HG02623 (cell line): Measurements from ENCODE around the gene TECRL.

Experiments
- ATAC-seq: cut with Tn5 transposase; IDR thresholded peaks from one replicate; pipeline ENCODE4 v1.9.1; 2021; ENCODE audit warnings: moderate library complexity; ENCODE audit not compliant: unreplicated experiment

Gene TECRL, protein sequence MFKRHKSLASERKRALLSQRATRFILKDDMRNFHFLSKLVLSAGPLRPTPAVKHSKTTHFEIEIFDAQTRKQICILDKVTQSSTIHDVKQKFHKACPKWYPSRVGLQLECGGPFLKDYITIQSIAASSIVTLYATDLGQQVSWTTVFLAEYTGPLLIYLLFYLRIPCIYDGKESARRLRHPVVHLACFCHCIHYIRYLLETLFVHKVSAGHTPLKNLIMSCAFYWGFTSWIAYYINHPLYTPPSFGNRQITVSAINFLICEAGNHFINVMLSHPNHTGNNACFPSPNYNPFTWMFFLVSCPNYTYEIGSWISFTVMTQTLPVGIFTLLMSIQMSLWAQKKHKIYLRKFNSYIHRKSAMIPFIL

DNA sequence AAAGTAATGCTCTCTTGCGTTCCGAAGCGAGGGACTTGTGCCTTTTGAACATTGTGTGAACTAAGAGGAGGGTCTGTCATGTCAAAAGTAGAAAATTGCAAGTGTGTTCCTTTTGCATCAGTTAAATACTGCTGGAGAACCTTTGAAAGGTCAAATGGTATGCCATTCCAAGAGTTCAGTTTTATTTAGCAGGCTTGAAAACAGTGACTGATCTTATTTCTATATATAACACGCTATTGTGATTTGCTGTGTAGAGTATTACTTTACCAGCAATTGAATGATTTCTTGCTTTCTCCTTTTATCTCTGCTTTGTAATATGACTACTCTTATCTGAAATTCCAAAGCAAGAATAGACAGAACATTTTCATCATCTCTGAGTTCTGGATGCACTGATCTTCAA, at the start of gene TECRL:
TECRL (minus strand) TSS at position 151 of the 400 bp plus-strand sequence; CDS start at position 52, 99 bp downstream.
- no peak for ATAC-seq

DNA sequence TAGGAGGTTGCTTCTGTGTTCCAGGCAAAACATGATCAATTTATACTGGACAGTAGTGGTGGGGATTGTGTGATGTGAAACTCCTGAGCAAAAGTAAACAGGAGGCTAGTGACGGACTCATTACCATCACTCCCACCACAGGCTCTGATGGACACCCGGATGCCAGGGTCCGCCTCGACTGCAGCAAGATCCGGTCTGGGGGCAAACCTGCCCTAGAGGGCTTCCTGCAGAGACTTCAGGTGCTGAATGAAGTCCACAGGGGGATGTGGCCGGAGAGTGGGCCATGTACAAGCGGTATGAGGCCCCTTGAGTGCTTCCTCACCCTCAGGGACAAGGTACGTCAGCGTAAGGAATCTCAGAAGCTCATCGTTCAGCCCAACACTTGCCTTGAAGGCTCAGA, 23.4 kb upstream of the TECRL start:
- no peak for ATAC-seq

DNA sequence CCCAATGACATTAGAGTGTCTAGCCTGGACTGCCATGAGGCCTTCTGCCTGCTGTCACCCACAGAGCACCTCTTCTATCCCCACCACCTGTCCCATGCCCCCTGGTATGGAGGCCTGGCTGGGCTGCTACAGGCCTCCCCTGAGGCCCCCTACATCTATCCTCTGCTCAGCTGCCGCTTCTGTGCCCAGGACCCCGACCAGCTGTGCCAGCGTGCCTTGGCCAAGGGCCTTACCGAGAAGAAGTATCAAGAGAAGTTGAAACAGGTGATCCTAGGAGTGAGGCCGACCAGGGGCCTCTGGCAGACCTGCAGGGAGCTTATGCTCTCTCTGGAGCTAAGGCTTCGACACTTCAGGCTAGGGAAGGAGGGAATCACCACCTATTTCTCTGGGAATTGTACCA, 21.7 kb upstream of the TECRL start:
- ATAC-seq, result no peak

DNA sequence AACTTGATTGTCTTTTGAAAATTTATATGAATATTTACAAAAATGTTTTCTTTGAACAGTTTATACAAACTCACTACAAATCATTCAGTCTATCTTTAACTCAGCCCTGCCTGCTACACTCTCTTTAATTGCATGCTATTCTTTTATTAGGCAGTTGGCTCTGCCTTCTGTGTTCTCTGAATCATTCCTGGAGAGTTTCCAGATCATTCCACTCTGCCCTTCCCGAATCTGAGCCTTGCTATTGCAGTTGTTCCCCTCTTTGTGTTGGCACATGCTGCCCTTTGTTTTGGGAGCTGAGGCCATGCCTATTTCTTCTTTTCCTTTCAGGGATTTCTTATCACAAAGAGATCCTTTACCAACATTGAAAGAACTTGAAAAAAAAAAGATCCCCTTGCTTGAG, 8.7 kb upstream of the TECRL start:
- no peak for ATAC-seq

DNA sequence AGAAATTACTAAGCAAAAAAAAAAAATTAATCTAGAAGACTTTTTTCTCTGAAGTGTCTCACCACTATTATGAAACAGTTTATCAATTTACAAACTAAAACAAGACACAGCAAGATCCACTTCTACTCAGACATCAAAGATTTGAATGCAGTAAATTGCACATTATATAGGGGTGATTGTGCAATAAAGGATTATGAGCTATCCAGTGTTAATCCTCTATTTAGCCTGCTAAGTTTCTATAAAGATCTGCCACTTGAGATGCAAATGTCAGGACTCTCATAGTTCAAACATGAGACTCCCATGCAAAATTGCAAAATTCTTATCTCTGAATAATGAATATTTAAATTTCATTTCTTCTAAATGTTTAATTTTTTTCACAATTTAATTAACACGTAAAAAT, 2.2 kb downstream of the TECRL start:
- no peak for ATAC-seq

DNA sequence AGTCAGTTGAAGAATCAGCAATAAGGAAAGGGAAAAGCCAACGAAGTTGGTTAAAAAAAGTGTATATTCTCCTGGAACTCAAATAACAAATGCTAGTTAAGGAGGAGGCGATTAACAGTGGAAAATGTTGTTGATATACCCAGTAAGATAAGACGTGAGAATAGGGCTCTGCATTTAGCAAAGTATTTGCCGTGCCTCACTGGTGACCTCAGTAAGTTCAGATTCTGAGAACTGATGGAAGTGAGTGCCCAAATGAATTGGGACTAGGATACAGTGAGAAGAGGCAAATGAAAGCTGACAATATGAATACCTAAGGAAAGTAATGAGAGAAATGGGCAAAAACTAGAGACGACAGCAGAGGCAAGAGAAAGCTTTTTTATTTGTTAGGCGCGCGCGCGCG, 3.5 kb downstream of the TECRL start:
- ATAC-seq, result no peak

DNA sequence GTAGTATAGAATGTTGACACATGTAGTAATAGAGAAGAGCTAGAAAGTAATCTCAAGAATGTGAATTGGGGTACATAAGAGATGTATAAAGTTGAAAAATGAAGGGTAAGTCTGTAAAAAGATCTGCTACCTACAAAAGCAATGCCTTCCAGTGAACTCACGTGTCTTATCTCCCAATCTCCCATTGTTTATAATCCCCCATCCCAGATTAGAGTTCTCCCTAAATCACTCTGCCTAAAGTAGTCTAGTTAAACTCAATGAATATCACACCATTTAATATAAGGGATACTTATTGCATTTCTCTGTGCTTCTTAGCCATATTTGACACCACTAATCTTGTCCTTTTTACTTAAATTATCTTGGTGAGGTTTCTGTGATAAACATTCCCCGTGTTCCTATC, 6.6 kb downstream of the TECRL start:
- ATAC-seq, result no peak

DNA sequence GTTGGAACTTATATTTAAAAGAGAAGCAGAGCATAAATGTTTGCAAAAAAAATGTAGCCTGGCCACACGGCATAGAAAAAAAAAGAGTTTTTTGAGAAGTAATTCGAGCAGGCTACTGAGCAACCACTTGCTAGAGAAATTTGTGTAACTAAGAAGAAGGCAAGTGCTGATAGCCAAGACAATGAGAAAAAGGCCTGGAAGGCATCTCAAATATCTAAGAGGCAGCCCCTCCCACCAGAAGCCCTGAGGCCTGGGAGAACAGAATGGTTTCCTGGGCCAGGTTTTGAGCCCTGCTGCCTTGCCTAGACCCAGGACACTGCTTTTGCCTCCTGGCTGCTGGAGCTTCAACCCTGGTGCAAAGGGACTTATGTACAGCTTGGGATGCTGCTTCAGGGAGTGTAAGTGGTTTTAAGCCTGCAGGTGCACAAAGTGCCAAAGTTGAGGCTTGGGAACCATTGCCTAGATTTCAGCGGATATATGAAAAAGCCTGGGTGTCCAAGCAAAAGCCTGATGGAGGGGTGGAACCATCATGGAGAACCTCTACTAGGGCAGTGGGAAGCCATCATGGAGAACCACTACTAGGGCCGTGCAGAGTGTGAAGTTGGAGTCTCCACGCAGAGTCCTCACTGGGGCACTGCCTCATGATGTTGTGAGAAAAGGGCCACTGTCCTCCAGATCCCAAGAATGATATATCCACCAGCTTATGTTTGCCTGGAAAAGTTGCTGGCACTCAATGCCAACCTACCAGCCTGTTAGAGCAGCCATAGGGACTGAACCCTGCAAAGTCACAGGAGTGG, 9.7 kb downstream of the TECRL start:
- ATAC-seq, result no peak

DNA sequence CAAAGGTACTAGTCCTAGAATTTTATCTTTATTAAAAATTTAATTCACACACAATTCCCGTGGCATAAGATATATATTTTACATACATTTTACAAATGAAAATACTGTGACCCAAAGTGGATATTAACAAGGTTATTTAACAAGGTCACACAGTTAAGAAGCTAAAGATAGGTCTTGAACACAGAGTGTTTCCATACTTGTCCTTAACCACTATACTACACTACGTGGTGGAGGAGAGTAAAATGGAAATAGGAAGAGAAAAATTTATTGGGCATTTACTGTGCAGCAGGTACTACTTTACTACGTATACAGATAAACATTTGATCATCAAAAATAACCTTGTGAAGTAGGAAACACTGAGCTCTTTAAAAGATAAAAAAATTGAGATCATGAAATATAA, 14.8 kb downstream of the TECRL start:
- ATAC-seq, result no peak

DNA sequence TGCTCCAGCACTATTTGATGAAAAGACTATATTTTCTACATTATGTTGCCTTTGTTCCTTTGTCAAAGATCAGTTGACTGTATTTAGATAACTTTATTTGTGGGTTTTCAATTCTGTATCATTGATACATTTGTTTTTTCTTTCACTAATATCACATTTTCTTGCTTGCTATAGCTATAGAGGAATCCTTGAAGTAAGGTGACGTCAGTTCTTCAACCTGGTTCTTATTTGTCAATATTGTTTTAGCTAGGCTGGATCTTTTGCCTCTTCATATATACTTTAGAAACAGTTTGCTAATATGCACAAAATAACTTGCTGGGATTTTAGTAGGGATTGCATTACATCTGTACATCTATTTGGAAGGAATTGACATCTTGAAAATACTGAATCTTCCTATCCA, 21.0 kb downstream of the TECRL start:
- no peak for ATAC-seq

DNA sequence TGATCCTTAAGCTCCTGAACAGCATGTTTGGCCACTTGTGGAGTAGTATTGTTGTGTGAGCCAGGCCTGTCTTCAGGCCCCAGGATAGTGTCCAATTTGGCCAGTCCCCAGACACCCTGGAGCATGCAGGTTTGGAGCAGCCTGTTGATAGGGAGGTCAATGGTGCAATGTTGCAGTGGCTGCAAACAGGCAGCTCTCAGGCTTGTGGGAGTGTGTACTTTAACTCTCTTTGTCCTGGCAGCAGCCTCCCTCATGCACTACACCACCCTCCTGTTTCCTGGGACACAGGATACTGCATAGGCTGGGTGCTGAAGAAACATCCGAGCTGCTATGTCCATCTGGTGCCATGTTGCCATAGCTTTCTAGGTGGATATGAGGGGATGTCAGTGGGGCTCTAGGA, 24.0 kb downstream of the TECRL start:
- ATAC-seq, result no peak

DNA sequence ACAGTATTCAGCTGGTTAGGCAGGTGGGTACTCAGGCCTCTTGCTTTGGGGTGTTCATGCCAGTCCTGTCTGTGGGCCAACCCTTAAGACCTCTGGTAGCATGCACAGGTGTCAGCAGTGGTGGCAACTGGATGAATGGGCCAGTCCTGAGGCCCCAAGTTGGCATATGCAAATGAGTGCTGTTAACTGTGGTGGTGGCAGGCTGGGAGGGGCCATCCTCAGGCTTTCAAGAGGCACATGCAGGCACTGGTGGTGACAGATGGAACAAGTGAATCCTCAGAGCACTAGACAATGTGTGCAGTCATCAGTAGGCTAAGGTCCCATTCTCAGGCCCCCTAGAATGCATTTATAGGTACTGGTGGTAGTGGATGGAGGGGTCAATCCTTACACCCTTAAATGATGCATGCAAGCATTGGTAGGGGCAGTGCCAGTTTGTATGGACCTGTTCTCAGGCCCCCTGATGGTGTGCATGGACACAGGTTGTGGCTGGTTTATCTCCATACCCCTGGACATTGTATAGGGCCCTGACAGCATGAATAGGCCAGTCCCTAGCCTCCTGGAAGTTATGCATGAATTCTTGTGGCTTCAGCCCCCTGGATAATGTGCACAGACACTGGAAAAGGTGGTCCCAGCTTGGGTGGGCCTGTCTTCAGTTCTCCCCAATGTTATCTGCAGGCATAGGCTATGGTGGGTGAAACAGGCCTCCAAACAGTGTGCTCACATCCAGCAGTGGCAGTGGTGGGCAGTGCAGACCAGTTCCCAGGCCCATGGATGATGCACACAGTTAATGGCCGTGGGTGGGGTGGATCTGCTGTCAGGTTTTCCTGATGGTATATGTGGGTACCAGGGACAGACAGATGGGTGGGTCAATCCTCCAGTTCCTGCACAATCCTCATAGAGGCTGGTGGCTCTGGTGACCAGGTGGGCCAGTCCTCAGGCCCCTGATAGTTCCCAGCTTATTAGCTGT, 24.7 kb downstream of the TECRL start:
- no peak for ATAC-seq

DNA sequence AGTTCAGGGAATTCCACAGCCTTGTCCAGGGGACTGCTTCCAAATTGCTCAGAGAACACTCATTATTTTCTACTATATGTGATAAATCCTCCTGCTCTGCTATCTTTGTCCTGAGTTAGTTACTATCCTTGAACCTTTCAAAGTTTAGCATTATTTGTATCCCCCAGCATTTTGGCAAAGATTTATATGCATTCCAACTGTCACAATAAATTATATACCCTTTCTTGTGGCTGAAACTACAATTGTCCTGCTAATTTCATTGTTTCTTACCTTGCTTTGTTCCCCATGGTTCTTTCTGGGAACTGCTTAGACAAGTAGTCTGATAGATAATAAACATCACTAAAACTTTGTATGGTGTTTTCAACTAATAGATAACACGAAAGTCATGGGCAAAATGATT, 40.5 kb downstream of the TECRL start:
- ATAC-seq, result no peak

DNA sequence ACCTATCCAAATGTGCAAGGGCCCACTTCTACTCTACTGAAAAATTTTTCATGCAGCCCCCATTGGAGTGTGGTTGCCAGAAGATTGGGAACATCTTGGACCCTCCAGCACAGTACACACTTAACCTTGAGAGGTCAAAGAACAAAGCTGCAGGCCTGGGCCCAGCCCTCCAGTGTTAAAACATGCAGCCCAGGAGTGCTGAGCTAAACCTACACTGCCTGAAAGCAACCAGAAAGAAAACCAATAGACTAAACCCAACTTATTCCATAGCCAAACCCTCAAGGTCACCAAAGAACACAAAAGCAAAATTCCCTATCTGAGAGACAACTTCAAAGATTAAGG, 47.9 kb downstream of the TECRL start:
- ATAC-seq, result no peak

DNA sequence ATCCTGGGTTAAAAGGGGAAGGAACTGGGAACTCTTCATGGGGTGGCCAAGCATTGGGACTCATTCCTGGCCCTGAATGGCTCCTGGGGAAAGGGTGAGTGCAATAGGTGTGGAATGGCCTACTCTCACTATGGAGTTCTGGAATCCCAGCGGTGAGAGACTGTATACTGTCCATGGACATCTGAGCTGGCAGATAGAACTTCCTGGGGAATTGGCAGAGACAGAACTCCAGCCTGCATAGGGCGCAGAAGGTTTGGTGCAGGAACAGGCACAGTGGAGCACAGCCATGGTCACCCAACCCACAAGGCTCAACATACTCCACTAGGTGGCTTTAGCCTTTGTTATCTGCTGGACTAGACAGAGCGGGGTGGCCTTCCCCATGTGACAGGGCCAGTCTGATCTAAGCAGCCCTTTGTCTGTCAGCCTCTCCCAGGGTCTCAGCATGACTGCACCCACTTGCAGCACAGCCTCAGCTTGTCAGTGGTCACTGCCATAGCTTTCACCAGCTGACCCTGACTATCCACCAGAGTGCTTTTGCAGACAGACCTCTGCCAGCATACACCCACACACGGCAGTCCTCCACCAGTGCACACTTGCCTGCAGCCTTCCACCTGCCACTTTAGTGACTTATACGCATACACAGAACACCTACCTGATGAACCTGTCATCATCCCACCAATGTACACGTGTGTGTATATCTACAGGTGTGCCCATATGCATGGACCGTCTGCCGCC, 48.4 kb downstream of the TECRL start:
- ATAC-seq, result no peak

DNA sequence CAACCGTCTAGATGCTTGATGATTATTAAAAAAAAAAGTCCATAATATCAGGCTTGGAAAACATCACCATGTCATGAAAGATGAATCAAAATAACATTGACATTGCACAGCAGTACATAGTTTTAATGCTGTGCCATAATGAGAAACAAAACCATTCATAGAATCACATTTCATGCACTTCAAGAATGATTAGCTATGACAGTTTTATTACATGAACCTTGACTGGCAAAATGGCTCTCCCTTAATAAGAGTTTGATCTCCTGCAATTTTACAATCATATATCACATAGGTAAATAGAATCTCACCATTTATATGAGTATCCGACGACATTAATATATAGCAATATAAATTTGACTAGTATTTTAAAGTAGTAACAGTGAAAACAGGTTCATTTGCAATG, 49.8 kb downstream of the TECRL start:
- ATAC-seq, result no peak

DNA sequence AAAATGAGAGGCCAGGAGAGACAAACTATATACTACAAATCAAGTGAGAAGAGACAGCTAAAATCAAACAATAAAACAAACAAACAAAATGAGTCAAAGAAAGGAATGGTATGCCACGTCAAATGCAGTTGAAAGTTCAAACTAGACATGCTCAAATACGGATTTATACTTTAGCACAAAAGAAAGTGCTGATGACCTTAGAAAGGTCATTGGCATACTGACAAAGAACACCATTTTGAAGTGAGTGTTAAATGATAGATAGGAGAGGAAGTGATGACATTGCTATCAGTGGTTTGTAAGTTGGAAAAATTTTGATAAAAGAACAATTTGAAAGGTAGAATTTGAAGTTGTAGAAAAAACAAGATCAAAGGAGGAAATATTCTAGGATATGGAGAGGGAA, 55.3 kb downstream of the TECRL start:
- ATAC-seq, result no peak

DNA sequence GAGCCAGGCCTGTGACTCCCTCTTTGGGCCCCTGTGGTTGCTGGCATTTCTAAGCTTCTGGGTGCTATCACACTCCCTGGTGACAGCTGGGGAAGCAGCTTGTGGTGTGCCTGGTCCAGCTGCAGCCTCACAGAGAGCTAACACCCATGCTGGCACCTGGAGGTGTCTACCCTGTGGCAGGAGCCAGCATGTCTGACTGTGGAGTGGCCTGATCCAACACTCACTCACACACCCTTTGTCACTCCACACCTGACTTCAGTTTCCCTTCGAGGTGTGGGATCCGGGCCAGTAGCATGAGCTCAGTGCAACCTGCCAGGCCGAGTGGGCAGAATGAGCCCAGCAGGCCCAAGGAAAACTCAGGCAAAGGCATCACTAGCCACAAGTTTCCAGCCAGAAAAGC, 67.5 kb downstream of the TECRL start:
- no peak for ATAC-seq

DNA sequence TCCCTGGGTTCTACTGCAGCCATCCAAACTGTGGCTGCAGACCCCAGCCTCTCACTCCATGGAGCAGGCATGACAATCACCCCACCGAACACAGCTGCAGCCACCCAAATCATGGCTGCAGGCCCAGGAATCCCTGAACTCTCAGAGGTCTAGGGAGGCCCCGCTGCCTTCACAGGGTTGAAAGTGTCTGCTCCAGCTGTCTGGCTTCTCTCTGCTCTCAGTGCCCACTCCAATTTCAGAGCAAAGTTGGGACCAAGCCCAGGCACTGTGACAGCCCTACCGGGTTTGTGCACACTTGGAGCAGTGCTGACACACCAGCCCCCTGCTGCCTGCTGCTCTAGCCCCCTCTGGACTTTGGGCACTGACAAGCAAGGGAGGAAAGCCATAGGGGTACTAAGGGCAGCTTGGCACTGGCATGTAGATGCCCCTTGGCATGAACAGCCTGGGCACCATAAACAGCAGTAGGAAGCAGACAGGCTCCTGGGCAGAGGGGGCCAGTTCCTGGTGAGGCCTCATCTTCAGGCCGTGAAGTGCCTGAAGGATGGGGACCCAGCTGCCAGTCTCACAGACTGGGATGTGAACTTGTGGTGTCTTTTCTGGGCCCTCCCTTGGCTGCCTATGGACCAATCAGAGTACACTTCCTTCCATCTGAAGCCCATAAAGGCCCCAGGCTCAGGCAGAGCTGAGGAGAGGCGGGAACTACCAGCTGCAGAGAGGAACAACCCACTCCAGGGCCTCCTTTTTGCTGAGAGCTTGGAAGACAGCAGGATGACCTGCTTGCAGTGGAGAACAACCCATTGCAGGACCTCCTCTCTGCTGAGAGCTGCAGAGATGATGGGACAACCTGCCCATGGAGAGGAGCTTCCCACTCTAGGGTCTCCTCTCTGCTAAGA, 68.8 kb downstream of the TECRL start:
- no peak for ATAC-seq

DNA sequence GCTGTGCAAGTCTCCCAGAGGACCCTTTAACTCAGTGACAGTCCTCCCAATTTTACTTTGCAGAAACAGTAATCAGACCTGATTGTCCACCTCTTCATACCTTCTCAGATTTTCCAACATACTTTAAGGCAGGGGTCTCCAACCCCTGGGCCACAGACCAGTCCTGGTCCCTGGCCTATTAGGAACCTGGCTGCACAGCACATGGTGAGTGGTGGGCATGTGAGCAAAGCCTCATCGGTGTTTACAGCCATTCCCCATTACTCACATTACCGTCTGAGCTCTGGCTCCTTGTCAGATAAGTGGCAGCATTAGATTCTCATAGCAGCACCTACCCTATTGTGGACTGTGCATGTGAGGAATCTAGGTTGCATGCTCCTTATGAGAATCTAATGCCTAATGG, 74.3 kb downstream of the TECRL start:
- ATAC-seq, result no peak
